ENCODE results near the gene OR7D2. TPM values are rescaled to one million over a fixed set of nuclear protein-coding genes. Genes with fewer than 3 reads are reported as not detected.
"Not testable (repeated sequence)": the region's sequence is repeated elsewhere in the genome, so short reads cannot be mapped to it uniquely, and the experiment has no call there.

OR7D2 gene
- total RNA-seq, 1 experiment from 2014 or later, result 0.07 TPM

DNA sequence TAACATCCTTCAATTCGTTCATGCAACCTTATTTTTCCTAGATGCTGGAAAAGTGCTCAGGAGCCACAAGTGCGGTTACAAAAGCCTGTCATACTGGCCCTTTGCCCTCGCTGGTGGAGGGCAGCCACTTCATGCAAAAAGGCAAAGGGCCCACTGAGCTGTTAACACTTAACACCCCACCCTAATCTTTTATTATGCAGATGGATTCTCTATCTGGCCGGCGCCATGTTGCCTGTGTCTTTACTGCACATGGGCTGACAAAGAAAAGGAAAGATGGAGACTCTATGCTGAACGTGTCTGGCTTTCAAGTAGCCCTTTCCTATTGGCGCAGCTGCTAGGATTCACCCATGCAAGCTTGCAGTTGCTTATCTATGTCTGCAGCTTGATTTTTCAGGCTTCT lies 10.8 kb downstream of the OR7D2 start:
- Histone ChIP-seq H3K9me2 (ENCODE audit: insufficient read depth) (no peaks in the 10 kb centered on the region), H3K27me3 (ENCODE audit: insufficient read depth, low read length) (no peaks in the 10 kb centered on the region), H2AFZ (ENCODE audit: low read depth, low read length, poor library complexity, severe bottlenecking) (no peak overlapping the region), H3K4me3 (replicated peaks in 1 of 2; ENCODE audit: low read depth in 1 of 2, low read length in 2 of 2) (no peak overlapping the region), H3K9ac (ENCODE audit: low read length) (no peak overlapping the region), H3K36me3 (ENCODE audit: control insufficient read depth in 1 of 2, insufficient read depth in 2 of 2, low read length in 2 of 2) (no peaks in the 10 kb centered on the region), H3K79me2 (ENCODE audit: insufficient read depth, low read length) (no peaks in the 10 kb centered on the region), H4K20me1 (ENCODE audit: insufficient read depth) (no peaks in the 10 kb centered on the region), H3K9me3 (ENCODE audit: control insufficient read depth in 1 of 2, insufficient read depth in 1 of 2, low read depth in 1 of 2, low read length in 2 of 2) (no peaks in the 10 kb centered on the region), H3K4me2 (ENCODE audit: low read length) (no peak overlapping the region), H3K4me1 (ENCODE audit: control insufficient read depth in 1 of 2, insufficient read depth in 2 of 2, low read length in 2 of 2) (no peaks in the 10 kb centered on the region), H3K27ac (ENCODE audit: low read depth, low read length) (no peak overlapping the region)
- DNase-seq (ENCODE audit: low read depth, low spot score) (no peak), ATAC-seq (no peak)
- TF ChIP-seq SP1 (IDR thresholded peaks at IDR 0.05; ENCODE audit: low read depth) (no peak), JUND (IDR thresholded peaks at IDR 0.05) (no peak), EZH2 (IDR thresholded peaks at IDR 0.05) (no peak), SRF (IDR thresholded peaks at IDR 0.05; ENCODE audit: low read depth) (no peak), EZH2phosphoT487 (IDR thresholded peaks at IDR 0.05; ENCODE audit: borderline replicate concordance) (no peak)
- ChIA-PET RAD21 (ENCODE audit: low non-redundant PET in 1 of 2, low total read pairs in 2 of 2, uncharacterized antibody in 2 of 2, unreplicated experiment in 2 of 2) (no interaction called here), CTCF (no interaction called here), POLR2A (no interaction called here)
- intact Hi-C loops (cut with micrococcal nuclease), result no loop called here
- no TSS peak for BruUV-seq (replicated peaks)

DNA sequence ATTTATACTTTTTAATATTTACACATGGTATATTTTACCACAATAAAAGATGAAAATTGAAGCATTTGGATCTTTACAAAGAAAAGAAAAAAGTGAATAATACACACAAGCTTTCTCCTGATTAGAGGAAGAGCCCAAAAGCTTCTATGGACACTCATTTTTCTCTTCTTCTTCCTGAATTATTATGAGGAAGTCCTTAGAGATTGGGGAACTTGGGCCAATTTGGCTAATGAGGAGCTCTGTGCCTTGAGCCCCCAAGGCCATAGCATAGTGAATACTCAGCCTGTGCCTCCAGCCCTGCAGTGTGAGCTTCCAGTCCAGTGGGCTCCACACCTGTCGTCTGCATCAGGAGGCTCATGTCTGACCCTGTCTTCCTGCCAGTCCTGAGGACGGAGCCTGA lies 19.3 kb downstream of the OR7D2 start:
- H3K36me3 ChIP-seq (ENCODE audit: control insufficient read depth in 1 of 2, insufficient read depth in 2 of 2, low read length in 2 of 2); CTCF ChIA-PET; H3K27me3 ChIP-seq (ENCODE audit: insufficient read depth, low read length); ATAC-seq; H3K9me2 ChIP-seq (ENCODE audit: insufficient read depth); DNase-seq (ENCODE audit: low read depth, low spot score); RAD21 ChIA-PET (ENCODE audit: low non-redundant PET in 1 of 2, low total read pairs in 2 of 2, uncharacterized antibody in 2 of 2, unreplicated experiment in 2 of 2); H3K27ac ChIP-seq (ENCODE audit: low read depth, low read length); BruUV-seq (replicated peaks); H3K4me3 ChIP-seq (replicated peaks in 1 of 2; ENCODE audit: low read depth in 1 of 2, low read length in 2 of 2); H2AFZ ChIP-seq (ENCODE audit: low read depth, low read length, poor library complexity, severe bottlenecking); H3K9me3 ChIP-seq (ENCODE audit: control insufficient read depth in 1 of 2, insufficient read depth in 1 of 2, low read depth in 1 of 2, low read length in 2 of 2); intact Hi-C loops (cut with micrococcal nuclease); H3K79me2 ChIP-seq (ENCODE audit: insufficient read depth, low read length); H4K20me1 ChIP-seq (ENCODE audit: insufficient read depth); H3K4me1 ChIP-seq (ENCODE audit: control insufficient read depth in 1 of 2, insufficient read depth in 2 of 2, low read length in 2 of 2); POLR2A ChIA-PET; H3K9ac ChIP-seq (ENCODE audit: low read length); H3K4me2 ChIP-seq (ENCODE audit: low read length): not testable (repeated sequence)

Measured in HCT116 (cell line).